Ascending aorta (tissue), 2 donors: ENCODE measurements around the gene COG5. TPM values are rescaled to one million over a fixed set of nuclear protein-coding genes. Genes with fewer than 3 reads are reported as not detected.

Experiments
- DNase-seq, 2 donors: peaks; one replicate each; pipeline ENCODE4 v3.0.0-alpha.2; 2019; ENCODE audit warnings: low spot score in 2 of 2
- H3K27ac ChIP-seq, 2 donors: fragments of 200-600 bp; sonication (generic); one replicate each; pipeline ENCODE4 v1.5.1; 2016 to 2017; ENCODE audit warnings: mild to moderate bottlenecking in 1 of 2
- H3K27me3 ChIP-seq: fragments of 200-600 bp; sonication (generic); one replicate; pipeline ENCODE4 v1.5.1; 2017
- H3K36me3 ChIP-seq, 2 donors: fragments of 200-600 bp; sonication (generic); one replicate each; pipeline ENCODE4 v1.5.1; 2016
- H3K4me1 ChIP-seq, 2 donors: fragments of 200-600 bp; sonication (generic); one replicate each; pipeline ENCODE4 v1.5.1; 2016 to 2017; ENCODE audit warnings: mild to moderate bottlenecking in 1 of 2
- H3K4me3 ChIP-seq, 2 donors: fragments of 200-600 bp; sonication (generic); one replicate each; pipeline ENCODE4 v1.5.1; 2016 to 2017; ENCODE audit warnings: mild to moderate bottlenecking in 1 of 2
- H3K9me3 ChIP-seq, 2 donors: fragments of 200-600 bp; sonication (generic); one replicate each; pipeline ENCODE4 v1.5.1; 2016
- CTCF ChIP-seq, 3 experiments: fragments of 200-600 bp in 2 of 3; fragments of 450-650 bp in 1 of 3; sonication (generic) in 2 of 3; IDR thresholded peaks; one replicate each; pipeline ENCODE4 v1.5.1; 2016 to 2019; ENCODE audit warnings: antibody characterized with exemption in 3 of 3, mild to moderate bottlenecking in 1 of 3, moderate library complexity in 1 of 3
- intact Hi-C: fragments of 100-400 bp; cut with DNase I; formaldehyde crosslinking; loops from one replicate; pipeline ENCODE4 v1.15.1; 2023
- total RNA-seq: library from RNA; depleted of rRNA; stranded (reverse); fragments of >200 nt; gene quantifications from one replicate; pipeline ENCODE4 v1.1.0, GENCODE V29; 2016

The COG5 gene
- total RNA-seq, 1 donor from 2014 or later, result 16.8 TPM

- H3K27me3 ChIP-seq, result no peaks in the 10 kb centered on the region
- no peaks in the 10 kb centered on the region for H3K4me1 ChIP-seq
- intact Hi-C loops, result no loop called here
- peaks cover 2 to 18% of the 10 kb centered on the region in 2 donors for H3K36me3 ChIP-seq
- no peak overlapping the region for H3K4me3 ChIP-seq
- no peak overlapping the region for H3K27ac ChIP-seq
- no peak for TF ChIP-seq CTCF (IDR thresholded peaks at IDR 0.05)
- DNase-seq, result no peak
- peaks cover 0 to 6% of the 10 kb centered on the region in 2 donors for H3K9me3 ChIP-seq
Measured at GRCh38 chr7:107213945-107214344, 349.8 kb downstream of the COG5 start.

- Histone ChIP-seq H3K4me3 (no peak overlapping the region), H3K36me3 (peaks cover 2 to 18% of the 10 kb centered on the region in 2 donors), H3K27ac (no peak overlapping the region), H3K27me3 (no peaks in the 10 kb centered on the region), H3K9me3 (peaks cover 0 to 6% of the 10 kb centered on the region in 2 donors), H3K4me1 (peaks cover 0 to 6% of the 10 kb centered on the region in 2 donors)
- no peak for DNase-seq
- intact Hi-C loops, result no loop called here
- no peak for TF ChIP-seq CTCF (IDR thresholded peaks at IDR 0.05)
Measured at GRCh38 chr7:107213193-107213788, 350.4 kb downstream of the COG5 start.

GRCh38 chr7:107212725-107213124 lies 351.0 kb downstream of the COG5 start:
- H3K27me3 ChIP-seq, result no peaks in the 10 kb centered on the region
- peaks cover 2 to 18% of the 10 kb centered on the region in 2 donors for H3K36me3 ChIP-seq
- TF ChIP-seq CTCF (IDR thresholded peaks at IDR 0.05), result no peak
- H3K9me3 ChIP-seq, result peaks cover 0 to 6% of the 10 kb centered on the region in 2 donors
- H3K4me1 ChIP-seq, result peaks cover 2 to 6% of the 10 kb centered on the region in 2 donors
- no peak overlapping the region for H3K4me3 ChIP-seq
- intact Hi-C loops, result no loop called here
- no peak overlapping the region for H3K27ac ChIP-seq
- no peak for DNase-seq

- Histone ChIP-seq H3K4me1 (peaks cover 4 to 13% of the 10 kb centered on the region in 2 donors), H3K36me3 (peaks cover 7 to 31% of the 10 kb centered on the region in 2 donors), H3K27ac (no peak overlapping the region), H3K4me3 (no peak overlapping the region), H3K9me3 (peaks cover 0 to 6% of the 10 kb centered on the region in 2 donors), H3K27me3 (no peaks in the 10 kb centered on the region)
- no peak for TF ChIP-seq CTCF (IDR thresholded peaks at IDR 0.05)
- no peak for DNase-seq
- intact Hi-C loops, result no loop called here
Measured at GRCh38 chr7:107210400-107210799, 353.3 kb downstream of the COG5 start.

- no peaks in the 10 kb centered on the region for H3K27me3 ChIP-seq
- TF ChIP-seq CTCF (IDR thresholded peaks at IDR 0.05), result no peak
- no peak for DNase-seq
- peaks cover 12 to 38% of the 10 kb centered on the region in 2 donors for H3K36me3 ChIP-seq
- H3K9me3 ChIP-seq, result peaks cover 0 to 6% of the 10 kb centered on the region in 2 donors
- no peak overlapping the region for H3K4me3 ChIP-seq
- no peak overlapping the region for H3K27ac ChIP-seq
- H3K4me1 ChIP-seq, result peaks cover 4 to 13% of the 10 kb centered on the region in 2 donors
- intact Hi-C loops, result loop anchor here (10.0 kb wide), 1 partner anchor 515 kb away; no protein-coding TSS in a partner anchor
Measured at GRCh38 chr7:107209565-107209964, 354.2 kb downstream of the COG5 start.
